ENCODE results near the gene FDX2.

FDX2 gene

GRCh38 chr19:10291554-10292205, 24.1 kb downstream of the FDX2 start:
- peak overlapping the region; percentile 60 for H3K4me3 ChIP-seq (ENCODE audit: low read depth, low read length)
- TF ChIP-seq CTCF (IDR thresholded peaks at IDR 0.05; ENCODE audit: insufficient read depth, low read length, missing control alignments), result no peak
- ChIA-PET POLR2A (interaction anchor here (0.5 to 2.1 kb wide), 7 partner anchors 14 to 112 kb away, joined by 3 to 10 read pairs (median 4); partner anchors contain the start of genes CDC37, RAVER1 and TYK2), CTCF (interaction anchor here (0.7 to 1.7 kb wide), 7 partner anchors 14 to 97 kb away, joined by 3 to 9 read pairs (median 5); no protein-coding TSS in a partner anchor)
- no peak for DNase-seq (ENCODE audit: low read depth, low spot score)

GRCh38 chr19:10290876-10291553, 24.8 kb downstream of the FDX2 start:
- H3K4me3 ChIP-seq (ENCODE audit: low read depth, low read length), result peak overlapping the region; percentile 60
- no peak for TF ChIP-seq CTCF (IDR thresholded peaks at IDR 0.05; ENCODE audit: insufficient read depth, low read length, missing control alignments)
- POLR2A ChIA-PET, result interaction anchor here (0.5 to 2.1 kb wide), 8 partner anchors 14 to 197 kb away, joined by 3 to 10 read pairs (median 4); partner anchors contain the start of genes CDC37, RAVER1 and TYK2
- CTCF ChIA-PET, result interaction anchor here (0.7 to 1.7 kb wide), 6 partner anchors 14 to 41 kb away, joined by 3 to 9 read pairs (median 4); no protein-coding TSS in a partner anchor
- DNase-seq (ENCODE audit: low read depth, low spot score), result no peak

- TF ChIP-seq CTCF (IDR thresholded peaks at IDR 0.05; ENCODE audit: insufficient read depth, low read length, missing control alignments), result no peak
- DNase-seq (ENCODE audit: low read depth, low spot score), result no peak
- ChIA-PET CTCF (interaction anchor here (1.2 to 2.4 kb wide), 5 partner anchors 10 to 31 kb away, joined by 3 to 22 read pairs (median 6); partner anchors contain the start of gene ICAM1), POLR2A (interaction anchor here (0.5 to 2.3 kb wide), 8 partner anchors 8 to 197 kb away, joined by 3 to 15 read pairs (median 5); partner anchors contain the start of genes RAVER1 and TYK2)
- H3K4me3 ChIP-seq (ENCODE audit: low read depth, low read length), result peak overlapping the region; percentile 60
Measured at GRCh38 chr19:10290357-10290875, 25.4 kb downstream of the FDX2 start.

- POLR2A ChIA-PET, result interaction anchor here (0.5 to 2.3 kb wide), 9 partner anchors 8 to 123 kb away, joined by 3 to 15 read pairs (median 4); partner anchors contain the start of gene RAVER1
- no peak for TF ChIP-seq CTCF (IDR thresholded peaks at IDR 0.05; ENCODE audit: insufficient read depth, low read length, missing control alignments)
- peak within 1 kb of the TSS; percentile 60 for H3K4me3 ChIP-seq (ENCODE audit: low read depth, low read length)
- DNase-seq (ENCODE audit: low read depth, low spot score), result no peak
- CTCF ChIA-PET, result interaction anchor here (0.6 to 2.4 kb wide), 8 partner anchors 10 to 134 kb away, joined by 3 to 22 read pairs (median 5); partner anchors contain the start of gene ICAM1
Measured at GRCh38 chr19:10289836-10290356, 25.9 kb downstream of the FDX2 start, which contains the start of gene ICAM5. Gene ICAM5 (plus strand): TSS chr19:10289952. CDS start chr19:10290044, 92 bp downstream.

- no peak for DNase-seq (ENCODE audit: low read depth, low spot score)
- H3K4me3 ChIP-seq (ENCODE audit: low read depth, low read length), result peak overlapping the region; percentile 60
- TF ChIP-seq CTCF (IDR thresholded peaks at IDR 0.05; ENCODE audit: insufficient read depth, low read length, missing control alignments), result no peak
- ChIA-PET POLR2A (interaction anchor here (0.5 to 2.3 kb wide), 14 partner anchors 9 to 124 kb away, joined by 3 to 15 read pairs (median 4); partner anchors contain the start of genes ICAM1 and RAVER1), CTCF (interaction anchor here (0.6 to 2.4 kb wide), 9 partner anchors 9 to 134 kb away, joined by 3 to 22 read pairs (median 4); partner anchors contain the start of gene ICAM1)
Measured at GRCh38 chr19:10289167-10289835, 26.5 kb downstream of the FDX2 start.

All from AG04449 (cell line).